Frontal cortex (tissue), 4 donors: ENCODE results near the gene NRG2. TPM values are rescaled to one million over a fixed set of nuclear protein-coding genes. Genes with fewer than 3 reads are reported as not detected.

Source experiments
- DNase-seq, 2 donors: peaks; one replicate each; pipeline ENCODE4 v3.0.0; 2012; ENCODE audit warnings: low spot score in 2 of 2
- FAIRE-seq: peaks from 2 replicates; lab custom pipeline; 2012; peaks lifted over from hg19 to GRCh38; lab: Jason Lieb, UNC
- total RNA-seq: library from RNA; depleted of rRNA; stranded (reverse); fragments of >200 nt; gene quantifications from one replicate; pipeline ENCODE4 v1.2.3, GENCODE V29; 2014
- donor health status: control.
- donor health status: control.
- donor health status: control.

NRG2 gene
- total RNA-seq, 1 donor from 2014 or later: 5.3 TPM

GRCh38 chr5:139895046-139895445 lies 148.1 kb downstream of the NRG2 start:
- FAIRE-seq: no peak
- no peak for DNase-seq

GRCh38 chr5:139893873-139894272 lies 149.2 kb downstream of the NRG2 start:
- DNase-seq: no peak
- FAIRE-seq: no peak

- no peak for DNase-seq
- FAIRE-seq: no peak
Observed at GRCh38 chr5:139889410-139889809, 153.7 kb downstream of the NRG2 start.

GRCh38 chr5:139888370-139888769 lies 154.7 kb downstream of the NRG2 start:
- DNase-seq (no peak), FAIRE-seq (no peak)

GRCh38 chr5:139886213-139886612 lies 156.9 kb downstream of the NRG2 start:
- DNase-seq: no peak
- FAIRE-seq: no peak

GRCh38 chr5:139885857-139886208 lies 157.3 kb downstream of the NRG2 start:
- FAIRE-seq (no peak), DNase-seq (no peak)

- DNase-seq: no peak
- FAIRE-seq: no peak
Observed at GRCh38 chr5:139885172-139885856, 157.8 kb downstream of the NRG2 start.

GRCh38 chr5:139884734-139885133 lies 158.4 kb downstream of the NRG2 start:
- FAIRE-seq (no peak), DNase-seq (no peak)

GRCh38 chr5:139884144-139884543 lies 159.0 kb downstream of the NRG2 start:
- FAIRE-seq (no peak), DNase-seq (no peak)

GRCh38 chr5:139882961-139883539 lies 160.0 kb downstream of the NRG2 start:
- DNase-seq (no peak), FAIRE-seq (no peak)

GRCh38 chr5:139882316-139882715 lies 160.8 kb downstream of the NRG2 start:
- DNase-seq (no peak), FAIRE-seq (no peak)

GRCh38 chr5:139881143-139881733 lies 161.9 kb downstream of the NRG2 start:
- DNase-seq (no peak), FAIRE-seq (no peak)

- no peak for DNase-seq
- no peak for FAIRE-seq
Observed at GRCh38 chr5:139880416-139881142, 162.5 kb downstream of the NRG2 start.

GRCh38 chr5:139878093-139878492 lies 165.0 kb downstream of the NRG2 start:
- no peak for FAIRE-seq
- no peak for DNase-seq

- FAIRE-seq: no peak
- DNase-seq: no peak
Observed at GRCh38 chr5:139877129-139877597, 165.9 kb downstream of the NRG2 start.

GRCh38 chr5:139875957-139876356 lies 167.1 kb downstream of the NRG2 start:
- FAIRE-seq: no peak

GRCh38 chr5:139872851-139873794 lies 170.0 kb downstream of the NRG2 start:
- FAIRE-seq: no peak

More at GRCh38 chr5:139875957-139876356, 167.1 kb downstream of the NRG2 start:
- DNase-seq: no peak

GRCh38 chr5:139872052-139872766 lies 170.9 kb downstream of the NRG2 start:
- FAIRE-seq: no peak
- DNase-seq: no peak

More at GRCh38 chr5:139872851-139873794, 170.0 kb downstream of the NRG2 start:
- DNase-seq: no peak

- FAIRE-seq (no peak), DNase-seq (no peak)
Observed at GRCh38 chr5:139871614-139872013, 171.5 kb downstream of the NRG2 start.
